HCT116 (cell line): ENCODE measurements around the gene ZNF787.

Source experiments
- CEBPB ChIP-seq: IDR thresholded peaks from 2 replicates; pipeline ENCODE4 v1.6.1; 2012; ENCODE audit warnings: low read depth
- EZH2phosphoT487 ChIP-seq: fragments of 200-600 bp; IDR thresholded peaks from 2 replicates; pipeline ENCODE4 v1.6.1; 2018; ENCODE audit warnings: antibody characterized with exemption, borderline replicate concordance
- JUND ChIP-seq: IDR thresholded peaks from 2 replicates; pipeline ENCODE4 v1.6.1; 2012
- TF ChIP-seq, protein P1 (sequence below), 3 experiments: fragments of 200-600 bp in 1 of 3; sonication (generic) in 1 of 3; IDR thresholded peaks in 2 of 3; conservative IDR thresholded peaks in 1 of 3; 2 replicates each; pipeline ENCODE4 v1.5.1; 2012 to 2017; ENCODE audit warnings: low read depth in 2 of 3, low read length in 2 of 3, antibody characterized with exemption in 1 of 3, borderline replicate concordance in 1 of 3, control low read depth in 1 of 3, mild to moderate bottlenecking in 1 of 3, mixed read lengths in 1 of 3, mixed run types in 1 of 3, moderate library complexity in 1 of 3; ENCODE audit not compliant: insufficient read depth in 1 of 3
- TF ChIP-seq, protein P2 (sequence below): IDR thresholded peaks from 2 replicates; pipeline ENCODE4 v1.6.1; 2012

DNA sequence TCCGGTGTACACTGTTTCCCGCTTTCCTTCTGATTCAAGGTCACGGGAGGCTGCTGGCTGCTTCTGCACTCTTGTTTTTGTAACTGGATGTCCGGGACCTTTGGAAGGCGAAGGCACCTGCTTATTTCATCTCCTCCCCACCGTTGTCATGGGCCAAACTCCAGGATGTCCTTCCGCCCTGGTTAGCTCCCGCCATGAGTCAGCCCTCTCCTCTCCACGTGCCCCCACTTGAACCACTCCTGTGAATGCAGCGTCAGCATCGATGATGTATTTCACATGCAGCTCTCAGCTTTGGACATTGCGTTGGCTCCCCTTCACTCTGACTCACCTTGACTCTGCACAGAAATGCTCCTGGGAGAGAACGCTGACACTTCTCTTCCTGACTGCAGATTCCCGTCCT is 49.2 kb upstream of the ZNF787 start:
- TF ChIP-seq JUND, result no peak
- TF ChIP-seq, protein P1, sequence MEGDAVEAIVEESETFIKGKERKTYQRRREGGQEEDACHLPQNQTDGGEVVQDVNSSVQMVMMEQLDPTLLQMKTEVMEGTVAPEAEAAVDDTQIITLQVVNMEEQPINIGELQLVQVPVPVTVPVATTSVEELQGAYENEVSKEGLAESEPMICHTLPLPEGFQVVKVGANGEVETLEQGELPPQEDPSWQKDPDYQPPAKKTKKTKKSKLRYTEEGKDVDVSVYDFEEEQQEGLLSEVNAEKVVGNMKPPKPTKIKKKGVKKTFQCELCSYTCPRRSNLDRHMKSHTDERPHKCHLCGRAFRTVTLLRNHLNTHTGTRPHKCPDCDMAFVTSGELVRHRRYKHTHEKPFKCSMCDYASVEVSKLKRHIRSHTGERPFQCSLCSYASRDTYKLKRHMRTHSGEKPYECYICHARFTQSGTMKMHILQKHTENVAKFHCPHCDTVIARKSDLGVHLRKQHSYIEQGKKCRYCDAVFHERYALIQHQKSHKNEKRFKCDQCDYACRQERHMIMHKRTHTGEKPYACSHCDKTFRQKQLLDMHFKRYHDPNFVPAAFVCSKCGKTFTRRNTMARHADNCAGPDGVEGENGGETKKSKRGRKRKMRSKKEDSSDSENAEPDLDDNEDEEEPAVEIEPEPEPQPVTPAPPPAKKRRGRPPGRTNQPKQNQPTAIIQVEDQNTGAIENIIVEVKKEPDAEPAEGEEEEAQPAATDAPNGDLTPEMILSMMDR (IDR thresholded peaks at IDR 0.05 in 2 of 3, conservative IDR thresholded peaks at IDR 0.05 in 1 of 3; ENCODE audit: borderline replicate concordance in 1 of 3, insufficient read depth in 1 of 3, low read depth in 2 of 3, low read length in 2 of 3), result no peak
- no peak for TF ChIP-seq EZH2phosphoT487
- TF ChIP-seq, protein P2, sequence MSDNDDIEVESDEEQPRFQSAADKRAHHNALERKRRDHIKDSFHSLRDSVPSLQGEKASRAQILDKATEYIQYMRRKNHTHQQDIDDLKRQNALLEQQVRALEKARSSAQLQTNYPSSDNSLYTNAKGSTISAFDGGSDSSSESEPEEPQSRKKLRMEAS, result no peak
- no peak for TF ChIP-seq CEBPB
